ENCODE results near the gene CDH12.

Gene CDH12

DNA sequence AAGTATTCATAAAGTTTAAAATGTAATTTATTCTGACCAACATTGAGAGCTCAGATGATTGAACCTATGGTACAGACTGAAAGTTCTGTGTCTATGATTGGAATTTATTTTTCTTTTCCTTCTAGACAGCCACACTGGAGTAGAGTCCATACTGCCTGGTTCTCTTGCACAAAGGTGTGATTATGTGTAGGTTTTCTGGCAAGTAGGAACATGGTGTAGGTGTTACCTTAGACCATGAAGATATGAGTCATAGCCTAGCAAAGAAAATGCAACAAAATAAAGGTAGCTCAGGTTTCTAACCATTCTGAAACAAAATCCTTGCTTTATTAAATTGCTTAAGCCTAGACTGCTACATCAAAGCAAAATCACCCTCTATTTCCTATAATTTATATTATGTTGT lies 143.4 kb downstream of the CDH12 start:
- TF ChIP-seq, protein P1, sequence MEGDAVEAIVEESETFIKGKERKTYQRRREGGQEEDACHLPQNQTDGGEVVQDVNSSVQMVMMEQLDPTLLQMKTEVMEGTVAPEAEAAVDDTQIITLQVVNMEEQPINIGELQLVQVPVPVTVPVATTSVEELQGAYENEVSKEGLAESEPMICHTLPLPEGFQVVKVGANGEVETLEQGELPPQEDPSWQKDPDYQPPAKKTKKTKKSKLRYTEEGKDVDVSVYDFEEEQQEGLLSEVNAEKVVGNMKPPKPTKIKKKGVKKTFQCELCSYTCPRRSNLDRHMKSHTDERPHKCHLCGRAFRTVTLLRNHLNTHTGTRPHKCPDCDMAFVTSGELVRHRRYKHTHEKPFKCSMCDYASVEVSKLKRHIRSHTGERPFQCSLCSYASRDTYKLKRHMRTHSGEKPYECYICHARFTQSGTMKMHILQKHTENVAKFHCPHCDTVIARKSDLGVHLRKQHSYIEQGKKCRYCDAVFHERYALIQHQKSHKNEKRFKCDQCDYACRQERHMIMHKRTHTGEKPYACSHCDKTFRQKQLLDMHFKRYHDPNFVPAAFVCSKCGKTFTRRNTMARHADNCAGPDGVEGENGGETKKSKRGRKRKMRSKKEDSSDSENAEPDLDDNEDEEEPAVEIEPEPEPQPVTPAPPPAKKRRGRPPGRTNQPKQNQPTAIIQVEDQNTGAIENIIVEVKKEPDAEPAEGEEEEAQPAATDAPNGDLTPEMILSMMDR (IDR thresholded peaks at IDR 0.05; ENCODE audit: insufficient read depth, low read depth, low read length, missing control alignments) = no peak
- no peak for DNase-seq (ENCODE audit: low read depth)
- H3K4me3 ChIP-seq (ENCODE audit: low read depth, low read length) = no peak overlapping the region

DNA sequence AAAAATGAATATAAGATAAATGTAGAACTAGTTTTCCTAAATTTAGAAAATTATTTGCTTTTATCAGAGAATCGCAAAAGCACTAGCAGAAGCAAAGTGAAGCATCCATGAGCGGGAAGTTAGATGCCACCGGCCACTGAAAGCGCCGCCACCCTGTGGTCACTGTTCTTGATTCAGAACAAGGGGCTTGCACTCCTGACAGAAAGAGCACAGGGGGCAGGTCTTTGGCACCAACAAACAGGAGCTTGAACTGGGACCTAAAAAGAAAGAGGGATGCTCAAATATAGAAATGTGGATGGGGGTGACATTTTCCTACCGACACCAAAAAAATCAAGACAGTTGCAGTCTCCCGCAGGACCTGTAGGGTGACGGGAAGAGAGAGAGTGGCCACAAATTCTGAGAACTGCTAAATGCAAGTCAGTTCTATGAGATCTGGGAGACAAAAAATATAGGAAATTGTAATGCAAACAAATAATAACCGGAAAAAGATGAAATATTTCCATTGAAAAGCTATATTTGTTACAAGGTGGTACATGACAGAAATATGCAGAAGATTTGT lies 144.3 kb downstream of the CDH12 start:
- H3K4me3 ChIP-seq (ENCODE audit: low read depth, low read length) = no peak overlapping the region
- TF ChIP-seq, protein P1 (IDR thresholded peaks at IDR 0.05; ENCODE audit: insufficient read depth, low read depth, low read length, missing control alignments) = no peak
- no peak for DNase-seq (ENCODE audit: low read depth)

DNA sequence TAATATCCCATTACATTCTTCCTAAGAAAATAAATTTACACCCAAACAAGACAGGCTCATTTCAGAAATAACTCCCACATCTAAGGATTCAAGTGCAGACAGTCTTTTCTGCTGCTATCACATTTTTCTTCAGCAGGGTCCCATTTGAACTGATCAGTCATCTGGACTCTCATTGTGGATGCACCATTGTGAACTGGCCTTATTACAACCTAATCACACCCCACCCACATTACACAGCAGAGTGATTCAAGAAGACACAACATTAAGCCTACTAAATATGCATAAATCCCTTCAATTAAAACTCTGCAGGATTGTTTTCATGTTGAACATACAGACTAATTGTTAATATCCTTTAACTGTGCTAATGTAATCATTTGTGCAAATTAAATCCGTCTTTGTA lies 146.2 kb downstream of the CDH12 start:
- TF ChIP-seq, protein P1 (IDR thresholded peaks at IDR 0.05; ENCODE audit: insufficient read depth, low read depth, low read length, missing control alignments) = no peak
- H3K4me3 ChIP-seq (ENCODE audit: low read depth, low read length) = no peak overlapping the region
- no peak for DNase-seq (ENCODE audit: low read depth)

DNA sequence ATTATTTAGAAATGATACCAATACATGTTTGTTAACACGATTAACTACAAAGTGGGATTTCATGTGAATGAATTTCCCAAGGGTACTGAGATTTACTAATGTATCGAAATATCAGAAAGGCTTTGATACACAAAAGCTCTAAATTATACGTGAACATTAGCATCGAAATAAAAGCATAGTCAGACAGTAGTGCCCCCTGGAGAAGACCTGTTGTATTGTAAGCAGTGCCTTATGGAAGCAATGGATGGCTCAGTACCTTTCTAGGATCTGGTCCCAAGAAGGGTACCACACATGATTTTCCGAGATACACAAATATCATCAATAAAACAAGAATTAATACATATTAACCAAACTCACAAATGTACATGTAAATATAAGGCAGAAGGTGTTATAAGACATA lies 153.8 kb downstream of the CDH12 start:
- no peak overlapping the region for H3K4me3 ChIP-seq (ENCODE audit: low read depth, low read length)
- TF ChIP-seq, protein P1 (IDR thresholded peaks at IDR 0.05; ENCODE audit: insufficient read depth, low read depth, low read length, missing control alignments) = no peak
- no peak for DNase-seq (ENCODE audit: low read depth)

DNA sequence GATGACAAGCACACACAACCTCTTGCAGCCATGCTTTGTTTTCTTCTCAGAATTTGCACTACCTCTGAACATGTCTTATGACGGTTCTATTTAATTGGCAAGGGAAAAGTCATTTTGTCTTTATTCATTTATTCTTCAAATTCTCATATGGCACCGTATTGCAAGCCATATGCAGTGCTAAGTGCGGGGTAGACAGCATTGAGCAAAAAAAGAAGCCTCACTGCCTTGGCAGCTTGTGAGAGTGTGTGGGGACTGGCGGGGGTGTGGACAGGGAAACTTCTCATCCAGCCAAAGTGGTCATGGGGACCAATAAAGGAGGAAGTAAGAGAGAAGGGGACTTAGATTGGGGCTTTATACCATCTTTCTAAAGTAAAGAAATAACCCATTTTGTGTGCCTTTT lies 160.0 kb downstream of the CDH12 start:
- TF ChIP-seq, protein P1 (IDR thresholded peaks at IDR 0.05; ENCODE audit: insufficient read depth, low read depth, low read length, missing control alignments) = no peak
- DNase-seq (ENCODE audit: low read depth) = no peak
- no peak overlapping the region for H3K4me3 ChIP-seq (ENCODE audit: low read depth, low read length)

DNA sequence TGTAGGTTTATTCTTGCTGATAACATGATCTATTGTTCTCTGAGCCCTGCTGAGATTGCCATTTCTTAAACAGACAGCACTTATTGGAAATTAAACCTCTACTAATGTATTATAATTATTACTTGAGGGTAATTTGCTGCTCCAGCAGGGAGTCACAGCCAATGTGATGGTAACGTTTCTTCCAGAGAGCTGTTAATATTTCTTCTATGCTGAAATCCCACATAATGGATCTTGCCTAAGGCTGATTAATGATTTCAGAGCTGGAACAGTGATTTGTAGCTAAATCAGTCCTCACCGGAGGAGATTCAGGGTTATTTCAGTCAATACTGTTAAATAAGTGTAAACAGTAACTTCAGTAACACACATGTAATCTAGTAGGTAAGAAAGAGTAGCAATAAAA lies 170.1 kb downstream of the CDH12 start:
- no peak overlapping the region for H3K4me3 ChIP-seq (ENCODE audit: low read depth, low read length)
- DNase-seq (ENCODE audit: low read depth) = no peak
- TF ChIP-seq, protein P1 (IDR thresholded peaks at IDR 0.05; ENCODE audit: insufficient read depth, low read depth, low read length, missing control alignments) = no peak

DNA sequence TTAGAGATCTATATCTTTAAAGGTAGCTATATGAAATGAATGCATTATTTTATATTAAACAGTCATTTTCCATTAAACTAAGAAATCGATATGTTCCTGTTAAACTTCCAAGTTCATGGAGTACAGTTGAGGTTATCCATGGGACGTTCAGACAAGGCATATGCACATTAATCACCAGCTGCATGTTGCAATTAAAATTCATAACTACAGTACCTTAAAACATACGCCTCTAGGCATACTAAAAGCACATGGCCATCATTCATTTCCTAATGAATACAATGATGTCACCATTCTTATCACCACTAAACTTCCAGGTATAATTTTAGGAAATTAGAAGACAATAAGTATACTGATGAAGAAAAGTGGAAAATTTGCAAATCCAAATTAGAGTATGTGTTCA lies 174.3 kb downstream of the CDH12 start:
- TF ChIP-seq, protein P1 (IDR thresholded peaks at IDR 0.05; ENCODE audit: insufficient read depth, low read depth, low read length, missing control alignments) = no peak
- no peak overlapping the region for H3K4me3 ChIP-seq (ENCODE audit: low read depth, low read length)
- no peak for DNase-seq (ENCODE audit: low read depth)
